ENCODE measurements around the gene CECR2.

The CECR2 gene

GRCh38 chr22:17396516-17396915 is 27.3 kb downstream of the CECR2 start:
- H3K9me2 ChIP-seq (replicated peaks; ENCODE audit: insufficient read depth, low read length): no peaks in the 10 kb centered on the region
- DNase-seq: no peak
- no peaks in the 10 kb centered on the region for H4K20me1 ChIP-seq (ENCODE audit: insufficient read depth, low read length)
- H3K4me2 ChIP-seq (ENCODE audit: low read depth, low read length): no peak overlapping the region
- H3K79me2 ChIP-seq (ENCODE audit: low read length): no peaks in the 10 kb centered on the region
- no peak overlapping the region for H3K9ac ChIP-seq (ENCODE audit: low read length)
- TF ChIP-seq EZH2 (optimal IDR thresholded peaks at IDR 0.05; ENCODE audit: low read depth, low read length): no peak
- TF ChIP-seq CTCF (IDR thresholded peaks at IDR 0.05; ENCODE audit: low read length): no peak
- no peak for TF ChIP-seq EZH2phosphoT487 (IDR thresholded peaks at IDR 0.05; ENCODE audit: low read length)
- no peaks in the 10 kb centered on the region for H3K36me3 ChIP-seq (replicated peaks; ENCODE audit: insufficient read depth, low read length)
- H3K27me3 ChIP-seq (replicated peaks; ENCODE audit: insufficient read depth, low read length): no peaks in the 10 kb centered on the region
- H3K4me1 ChIP-seq (ENCODE audit: low read length): no peaks in the 10 kb centered on the region
- no peak overlapping the region for H2AFZ ChIP-seq (ENCODE audit: low read length)
- no peaks in the 10 kb centered on the region for H3F3A ChIP-seq (ENCODE audit: insufficient read depth, low read length)
- H3K9me3 ChIP-seq (replicated peaks; ENCODE audit: insufficient read depth, low read length): no peaks in the 10 kb centered on the region
- no peak overlapping the region for H3K4me3 ChIP-seq (ENCODE audit: low read length)
- no peak overlapping the region for H3K27ac ChIP-seq (ENCODE audit: low read length)

GRCh38 chr22:17397756-17398547 is 28.7 kb downstream of the CECR2 start:
- Histone ChIP-seq H3K79me2 (ENCODE audit: low read length) (no peaks in the 10 kb centered on the region), H3K9me3 (replicated peaks; ENCODE audit: insufficient read depth, low read length) (no peaks in the 10 kb centered on the region), H3K27ac (ENCODE audit: low read length) (no peak overlapping the region), H2AFZ (ENCODE audit: low read length) (no peak overlapping the region), H3K4me1 (ENCODE audit: low read length) (no peaks in the 10 kb centered on the region), H4K20me1 (ENCODE audit: insufficient read depth, low read length) (no peaks in the 10 kb centered on the region), H3F3A (ENCODE audit: insufficient read depth, low read length) (no peaks in the 10 kb centered on the region), H3K9me2 (replicated peaks; ENCODE audit: insufficient read depth, low read length) (no peaks in the 10 kb centered on the region), H3K27me3 (replicated peaks; ENCODE audit: insufficient read depth, low read length) (no peaks in the 10 kb centered on the region), H3K4me2 (ENCODE audit: low read depth, low read length) (no peak overlapping the region), H3K36me3 (replicated peaks; ENCODE audit: insufficient read depth, low read length) (no peaks in the 10 kb centered on the region), H3K9ac (ENCODE audit: low read length) (no peak overlapping the region), H3K4me3 (ENCODE audit: low read length) (no peak overlapping the region)
- DNase-seq: no peak
- TF ChIP-seq EZH2phosphoT487 (IDR thresholded peaks at IDR 0.05; ENCODE audit: low read length) (no peak), EZH2 (optimal IDR thresholded peaks at IDR 0.05; ENCODE audit: low read depth, low read length) (no peak), CTCF (IDR thresholded peaks at IDR 0.05; ENCODE audit: low read length) (no peak)

GRCh38 chr22:17400305-17400704 is 31.0 kb downstream of the CECR2 start:
- H3K4me3 ChIP-seq (ENCODE audit: low read length): no peak overlapping the region
- peaks cover 11% of the 10 kb centered on the region for H3K4me1 ChIP-seq (ENCODE audit: low read length)
- no peaks in the 10 kb centered on the region for H3K9me3 ChIP-seq (replicated peaks; ENCODE audit: insufficient read depth, low read length)
- no peaks in the 10 kb centered on the region for H3F3A ChIP-seq (ENCODE audit: insufficient read depth, low read length)
- no peaks in the 10 kb centered on the region for H3K9me2 ChIP-seq (replicated peaks; ENCODE audit: insufficient read depth, low read length)
- H3K79me2 ChIP-seq (ENCODE audit: low read length): no peaks in the 10 kb centered on the region
- no peak for TF ChIP-seq EZH2 (optimal IDR thresholded peaks at IDR 0.05; ENCODE audit: low read depth, low read length)
- TF ChIP-seq EZH2phosphoT487 (IDR thresholded peaks at IDR 0.05; ENCODE audit: low read length): no peak
- TF ChIP-seq CTCF (IDR thresholded peaks at IDR 0.05; ENCODE audit: low read length): no peak
- H2AFZ ChIP-seq (ENCODE audit: low read length): no peak overlapping the region
- no peaks in the 10 kb centered on the region for H3K36me3 ChIP-seq (replicated peaks; ENCODE audit: insufficient read depth, low read length)
- no peak overlapping the region for H3K9ac ChIP-seq (ENCODE audit: low read length)
- no peak overlapping the region for H3K4me2 ChIP-seq (ENCODE audit: low read depth, low read length)
- H4K20me1 ChIP-seq (ENCODE audit: insufficient read depth, low read length): no peaks in the 10 kb centered on the region
- H3K27ac ChIP-seq (ENCODE audit: low read length): no peak overlapping the region
- DNase-seq: no peak
- H3K27me3 ChIP-seq (replicated peaks; ENCODE audit: insufficient read depth, low read length): no peaks in the 10 kb centered on the region
